Raji (cell line): ENCODE results near the gene WNT8B.

Source experiments
- POLR2A ChIP-seq: IDR thresholded peaks from 2 replicates; pipeline ENCODE4 v1.6.1; 2011; ENCODE audit warnings: low read depth, low read length, control low read depth; ENCODE audit not compliant: insufficient read depth

WNT8B gene, protein sequence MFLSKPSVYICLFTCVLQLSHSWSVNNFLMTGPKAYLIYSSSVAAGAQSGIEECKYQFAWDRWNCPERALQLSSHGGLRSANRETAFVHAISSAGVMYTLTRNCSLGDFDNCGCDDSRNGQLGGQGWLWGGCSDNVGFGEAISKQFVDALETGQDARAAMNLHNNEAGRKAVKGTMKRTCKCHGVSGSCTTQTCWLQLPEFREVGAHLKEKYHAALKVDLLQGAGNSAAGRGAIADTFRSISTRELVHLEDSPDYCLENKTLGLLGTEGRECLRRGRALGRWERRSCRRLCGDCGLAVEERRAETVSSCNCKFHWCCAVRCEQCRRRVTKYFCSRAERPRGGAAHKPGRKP

DNA sequence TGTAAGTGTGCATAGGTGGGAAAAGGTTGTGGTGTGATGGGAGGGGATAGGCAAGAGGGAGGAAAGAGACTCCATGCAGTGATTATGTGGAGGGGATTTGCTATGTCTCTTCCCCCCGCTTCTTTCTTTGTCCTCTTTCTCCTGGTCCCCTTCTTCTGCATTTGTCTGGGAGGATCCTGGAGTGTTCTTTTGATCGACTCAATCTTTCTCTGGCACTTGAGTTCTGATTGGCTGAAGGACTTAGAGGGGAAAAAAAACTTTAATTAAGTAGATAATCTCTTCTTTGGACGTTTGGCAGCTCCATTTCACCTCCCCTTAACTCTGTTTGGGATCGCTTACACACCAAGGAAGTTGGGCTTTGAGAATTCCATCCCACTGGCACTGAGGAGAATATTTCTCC, at the start of gene WNT8B:
Gene WNT8B (plus strand): TSS at position 301 of the 400 bp plus-strand sequence. CDS start 160 bp downstream, outside the sequence.
- no peak for TF ChIP-seq POLR2A

DNA sequence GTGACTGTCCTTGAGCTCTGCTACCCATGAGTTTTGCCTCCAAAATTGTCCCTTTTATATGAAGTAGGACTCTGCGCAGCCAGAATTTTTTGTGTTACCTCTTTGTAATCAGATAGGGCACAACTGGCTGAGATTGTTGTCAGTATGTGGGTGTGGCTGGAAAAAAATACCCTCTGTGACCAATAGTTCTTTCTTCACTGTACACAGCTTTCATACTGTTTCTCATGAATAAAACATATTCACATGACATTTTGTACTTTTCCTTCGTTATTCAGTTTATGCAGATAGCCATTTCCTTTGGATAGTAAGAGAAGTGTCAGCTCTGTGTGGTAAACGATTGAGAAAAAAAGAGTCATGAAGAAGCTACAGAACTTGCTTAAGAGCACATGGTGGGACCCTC, 49.6 kb upstream of the WNT8B start:
- TF ChIP-seq POLR2A: no peak

DNA sequence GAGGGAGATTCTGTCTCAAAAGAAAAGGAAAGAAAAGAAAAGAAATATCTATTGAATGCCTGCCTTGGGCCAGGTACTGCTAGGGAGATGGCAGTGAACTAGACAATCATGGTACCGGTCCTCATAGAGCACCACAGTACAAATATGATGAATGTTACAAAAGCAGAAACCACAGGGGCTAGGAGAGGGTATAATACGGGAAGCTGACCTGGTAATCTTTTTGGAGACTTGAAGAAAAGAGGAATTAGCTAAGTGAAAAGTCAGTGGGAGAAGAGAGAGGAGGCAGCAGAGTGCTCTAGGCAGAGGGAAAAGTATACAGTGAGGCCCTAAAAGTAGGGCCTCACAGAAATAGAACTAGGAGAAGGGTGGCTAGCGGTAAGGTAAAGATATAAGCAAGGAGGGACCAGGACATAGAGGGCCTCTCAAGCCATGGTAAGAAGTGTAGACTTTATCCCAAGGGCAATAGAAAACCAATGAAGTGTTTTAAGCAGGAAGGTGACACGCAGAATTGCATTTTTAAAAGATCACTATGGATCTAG, 42.8 kb upstream of the WNT8B start:
- no peak for TF ChIP-seq POLR2A

DNA sequence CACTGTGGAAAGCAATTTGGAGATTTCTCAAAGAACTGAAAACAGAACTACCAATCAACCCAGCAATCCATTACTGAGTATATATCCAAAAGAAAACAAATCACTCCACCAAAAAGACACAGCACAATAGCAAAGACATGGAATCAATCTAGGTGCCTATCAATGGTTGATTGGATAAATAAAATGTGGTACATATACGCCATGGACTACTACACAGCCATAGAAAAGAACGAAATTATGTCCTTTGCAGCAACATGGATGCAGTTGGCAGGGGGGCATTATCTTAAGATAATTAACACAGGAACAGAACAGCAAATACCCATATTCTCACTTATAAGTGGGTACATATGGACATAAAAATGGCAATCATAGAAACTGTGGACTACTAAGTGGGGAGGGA, 35.4 kb upstream of the WNT8B start:
- TF ChIP-seq POLR2A: no peak

DNA sequence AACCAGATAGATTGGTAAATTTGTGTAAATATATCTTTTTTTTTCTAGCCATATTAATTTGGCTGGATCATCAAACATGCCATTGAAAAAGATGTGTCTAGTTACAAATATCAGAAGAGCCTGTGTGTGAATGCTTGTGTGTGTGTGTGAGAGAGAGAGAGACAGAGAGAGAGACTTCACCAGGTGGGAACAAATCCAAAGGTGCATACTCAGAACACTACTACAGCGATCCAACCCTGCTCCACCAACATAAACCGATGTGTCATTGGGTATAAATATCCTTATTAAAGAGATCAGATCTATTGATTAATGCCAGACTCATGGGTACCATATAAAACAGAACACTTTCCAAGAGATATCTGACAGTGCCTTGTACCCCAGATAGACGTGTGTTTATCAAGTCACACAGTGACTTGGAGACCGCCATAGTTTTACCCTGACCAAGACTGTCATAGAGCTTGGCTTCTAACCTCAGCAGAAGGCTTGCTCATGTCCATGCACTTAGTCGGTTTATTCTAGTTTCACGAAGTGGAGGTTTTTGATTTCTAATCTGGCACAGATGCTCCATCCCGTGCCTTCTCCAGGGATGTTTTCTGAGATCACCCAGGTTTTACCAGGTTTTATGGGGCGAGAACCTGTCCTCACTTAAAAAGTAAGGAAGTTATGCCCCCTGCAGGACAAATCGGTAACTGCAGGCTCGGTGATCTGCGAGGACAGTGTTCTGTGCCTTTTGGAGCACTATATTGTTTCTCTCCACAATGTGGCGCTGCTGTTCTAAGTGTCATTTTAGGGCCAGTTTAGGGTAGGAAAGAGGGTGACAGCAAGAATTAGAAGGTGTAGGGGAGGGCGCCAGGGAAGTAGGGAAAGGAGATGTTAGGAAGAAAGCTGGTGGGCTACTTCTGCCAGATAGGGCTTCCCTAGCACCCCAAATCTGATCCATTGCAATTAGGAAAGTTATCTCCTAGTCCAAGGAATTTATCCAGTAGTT, 29.3 kb upstream of the WNT8B start:
- no peak for TF ChIP-seq POLR2A

DNA sequence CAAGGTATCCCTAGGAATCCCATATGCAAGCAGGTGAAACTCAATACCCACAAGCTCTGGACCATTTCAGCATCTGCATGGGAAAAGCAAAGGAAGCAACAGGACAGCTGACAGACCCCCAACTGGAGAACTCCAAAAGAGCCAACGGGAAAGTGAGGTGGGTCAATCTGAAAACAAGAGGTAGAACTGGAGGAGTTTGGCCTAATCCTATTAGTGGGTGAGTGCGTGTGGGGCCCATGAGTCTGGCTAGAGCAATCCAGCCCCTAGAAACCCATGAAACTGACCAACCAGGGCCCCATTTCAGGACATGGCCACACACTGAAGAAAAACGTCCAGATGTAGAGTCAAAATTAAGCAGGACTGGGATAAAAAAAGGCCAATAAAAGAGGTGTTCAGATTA, 26.6 kb upstream of the WNT8B start:
- TF ChIP-seq POLR2A: no peak

DNA sequence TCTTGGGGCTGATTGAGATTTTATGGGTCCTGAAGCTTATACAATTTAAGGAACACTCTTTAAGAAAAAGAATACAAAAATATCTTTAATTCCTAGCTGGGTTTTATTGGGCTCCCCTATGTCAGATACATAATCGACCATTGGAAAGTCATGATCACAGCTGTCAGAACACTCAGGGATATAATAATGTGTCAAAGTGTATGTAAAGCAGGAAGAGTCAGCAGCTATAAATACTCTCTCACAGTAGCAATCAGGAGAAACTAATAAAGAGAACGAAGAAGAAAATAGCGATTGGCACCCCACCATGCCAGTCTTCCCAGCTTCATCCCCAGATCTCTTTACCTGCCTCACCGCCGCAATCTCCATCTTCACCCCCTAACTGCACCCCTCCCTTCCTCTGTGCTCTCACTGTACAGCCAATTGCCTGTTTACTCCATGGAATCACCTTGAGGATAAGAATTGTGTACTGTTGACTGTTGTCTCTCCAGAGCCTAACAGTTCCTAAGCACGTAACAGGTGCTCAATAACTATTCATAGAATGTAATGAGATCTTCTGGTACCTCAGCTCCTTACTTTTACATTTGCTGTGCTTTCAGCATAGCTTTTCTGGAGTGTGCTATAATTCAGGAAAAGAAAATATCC, 24.0 kb upstream of the WNT8B start:
- TF ChIP-seq POLR2A: no peak

DNA sequence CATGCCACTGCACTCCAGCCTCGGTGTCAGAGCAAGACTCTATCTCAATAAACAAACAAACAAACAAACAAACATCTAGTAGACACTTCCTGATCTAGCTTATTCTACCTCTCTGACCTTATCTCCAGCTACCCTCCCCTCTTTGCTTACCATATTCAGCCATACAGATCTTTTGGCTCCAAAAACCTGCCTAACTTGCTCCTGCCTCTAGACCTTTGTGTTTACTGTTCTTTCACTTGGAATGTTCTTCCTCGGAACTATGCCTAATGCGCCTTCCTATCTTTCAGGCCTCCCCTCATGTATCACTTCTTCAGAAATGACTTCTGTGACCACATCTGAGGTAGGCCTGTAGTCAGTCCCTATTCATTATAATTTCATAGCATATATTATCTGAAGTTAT, 20.3 kb upstream of the WNT8B start:
- TF ChIP-seq POLR2A: no peak

DNA sequence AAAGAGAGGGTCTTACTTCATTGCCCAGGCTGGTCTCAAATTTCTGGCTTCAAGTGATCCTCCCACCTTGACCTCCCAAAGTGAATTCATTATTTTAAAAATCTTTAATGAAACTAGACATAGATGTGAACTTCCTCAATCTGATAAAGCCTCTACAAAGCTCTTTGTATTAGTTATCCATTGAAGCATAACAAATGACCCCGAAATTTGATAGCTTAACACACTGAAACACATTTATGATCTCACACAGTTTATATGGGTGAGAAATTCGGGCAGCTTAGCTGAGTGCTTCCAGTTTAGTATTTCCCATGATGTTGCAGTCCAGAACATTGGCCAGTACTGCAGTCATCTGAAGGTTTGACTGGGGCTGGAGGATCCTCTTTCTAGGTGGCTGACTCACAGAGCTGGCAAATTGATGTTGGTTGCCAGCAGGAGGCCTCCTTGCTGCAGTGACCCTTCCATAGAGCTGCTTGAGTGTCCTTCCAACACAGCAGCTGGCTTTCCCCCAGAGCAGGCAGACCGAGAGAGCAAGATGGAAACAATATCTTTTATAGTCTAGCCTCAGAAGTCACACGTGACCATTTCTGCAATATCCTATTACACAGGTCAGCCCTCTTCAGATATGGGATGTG, 16.6 kb upstream of the WNT8B start:
- TF ChIP-seq POLR2A: no peak

DNA sequence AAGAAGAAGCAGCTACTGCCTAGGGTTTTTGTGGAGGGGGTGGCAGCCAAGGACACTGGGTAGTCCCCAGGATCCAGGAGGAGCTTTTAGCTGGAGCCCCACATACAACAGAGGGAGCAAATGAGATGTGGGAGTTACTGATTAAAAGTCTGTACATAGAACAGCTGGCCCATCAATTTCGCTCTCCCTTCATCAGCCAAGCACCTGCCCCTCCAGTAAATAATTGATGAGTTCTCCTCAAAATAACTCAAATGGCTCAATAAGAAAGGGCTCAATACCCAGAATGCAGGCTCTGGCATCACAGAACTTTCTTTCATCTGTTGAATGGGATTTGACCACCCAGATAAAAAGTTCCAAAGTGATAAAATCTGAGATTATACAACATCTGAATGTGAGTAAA, 15.1 kb upstream of the WNT8B start:
- no peak for TF ChIP-seq POLR2A

DNA sequence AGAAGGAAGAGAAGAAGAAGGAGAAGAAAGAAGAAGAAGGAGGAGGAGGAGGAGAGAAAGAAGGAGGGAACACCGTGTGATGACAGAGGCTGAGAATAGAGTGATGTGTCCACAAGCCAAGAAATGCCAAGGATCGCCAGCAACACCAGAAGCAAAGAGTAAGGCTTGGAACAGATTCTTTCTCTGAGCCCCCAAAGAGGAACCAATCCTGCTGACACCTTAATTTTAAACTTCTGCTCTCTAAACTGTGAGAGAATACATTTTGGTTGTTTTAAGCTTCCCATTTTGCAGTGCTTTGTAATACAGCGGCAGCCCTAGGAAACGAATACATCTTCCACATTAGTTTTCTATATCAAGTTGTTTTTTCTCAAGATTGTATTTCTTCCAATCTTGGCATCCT, 13.9 kb upstream of the WNT8B start:
- TF ChIP-seq POLR2A: no peak

DNA sequence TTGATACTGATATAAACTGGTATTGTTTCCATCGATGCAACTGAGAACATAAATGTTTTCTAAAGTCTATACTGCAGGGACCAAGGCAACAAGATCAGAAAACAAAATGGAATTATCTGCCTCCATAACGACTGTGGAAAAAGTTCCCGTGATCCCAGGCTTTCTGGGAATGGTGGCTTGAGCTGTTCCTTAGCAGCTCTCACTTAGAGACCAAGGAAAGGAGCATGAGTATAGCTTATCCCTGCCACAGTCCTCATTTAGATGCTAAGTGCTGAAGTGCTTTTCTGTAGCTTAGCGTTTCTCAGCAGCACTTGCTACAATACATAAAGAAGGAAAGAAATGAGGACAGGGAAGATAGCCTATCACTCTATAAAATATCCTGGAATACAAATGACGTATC, 5.5 kb downstream of the WNT8B start:
- TF ChIP-seq POLR2A: no peak

DNA sequence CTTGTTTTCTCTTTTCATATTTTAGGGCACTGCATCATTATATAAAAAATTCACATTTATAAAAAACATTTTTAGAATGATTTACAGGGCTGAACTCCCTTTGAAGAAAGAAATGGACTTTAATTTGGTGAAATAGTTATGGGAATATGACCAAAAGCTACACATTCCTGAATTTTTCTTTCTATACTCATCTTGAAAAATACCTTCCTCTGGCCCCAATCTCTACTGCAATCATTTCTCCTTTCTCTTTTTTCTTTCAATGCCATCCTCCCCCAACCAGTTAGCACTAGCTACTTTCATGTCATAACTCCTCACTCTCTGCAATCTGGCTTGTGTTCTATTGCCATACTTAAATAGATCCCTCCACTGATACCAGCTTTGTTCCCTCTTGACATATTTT, 6.2 kb downstream of the WNT8B start:
- no peak for TF ChIP-seq POLR2A

DNA sequence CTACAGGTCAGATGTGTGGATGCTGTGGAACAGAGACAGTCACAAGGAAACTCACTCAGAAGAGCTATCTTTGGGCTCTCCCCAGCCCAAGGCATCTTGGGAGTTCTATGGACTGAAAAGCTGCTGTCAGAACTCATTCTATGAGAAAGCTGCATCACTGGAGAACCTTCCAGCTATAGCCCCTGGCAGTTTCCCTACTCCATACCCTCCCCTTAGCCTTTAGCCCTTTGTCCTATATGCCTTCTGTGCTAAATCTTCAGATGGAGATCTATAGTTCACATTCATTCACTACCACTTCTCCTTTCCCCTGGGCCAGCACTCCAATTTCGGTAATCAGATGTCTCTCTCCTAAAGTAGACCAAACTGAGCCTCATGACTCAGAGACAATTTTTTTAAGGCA, 6.9 kb downstream of the WNT8B start:
- TF ChIP-seq POLR2A: no peak

DNA sequence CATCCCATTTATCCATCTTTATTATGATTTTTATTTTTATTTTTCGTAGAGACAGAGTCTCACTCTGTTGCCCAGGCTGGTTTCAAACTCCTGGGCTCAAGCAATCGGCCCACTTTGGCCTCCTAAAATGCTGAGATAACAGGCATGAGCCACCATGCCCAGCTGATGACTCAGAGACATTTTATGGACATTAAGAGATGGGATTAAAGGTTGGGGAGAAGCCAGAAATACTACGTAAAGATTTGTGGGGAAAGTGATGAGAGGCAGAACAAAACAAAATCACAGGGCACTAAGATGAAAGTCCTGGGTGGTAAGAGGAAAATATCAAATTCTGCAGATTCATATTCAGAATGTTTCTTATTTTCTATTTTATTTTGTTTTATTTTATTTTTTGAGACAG, 7.6 kb downstream of the WNT8B start:
- no peak for TF ChIP-seq POLR2A
